GM18873 (cell line): ENCODE data around the gene ECHDC3.
"Not testable (repeated sequence)": the region's sequence is repeated elsewhere in the genome, so short reads cannot be mapped to it uniquely, and the experiment has no call there.

Experiments
- ATAC-seq: cut with Tn5 transposase; IDR thresholded peaks from one replicate; pipeline ENCODE4 v1.9.1; 2021; ENCODE audit warnings: mild to moderate bottlenecking, moderate library complexity, moderate number of reproducible peaks; ENCODE audit not compliant: unreplicated experiment, low FRiP score

Gene ECHDC3, protein sequence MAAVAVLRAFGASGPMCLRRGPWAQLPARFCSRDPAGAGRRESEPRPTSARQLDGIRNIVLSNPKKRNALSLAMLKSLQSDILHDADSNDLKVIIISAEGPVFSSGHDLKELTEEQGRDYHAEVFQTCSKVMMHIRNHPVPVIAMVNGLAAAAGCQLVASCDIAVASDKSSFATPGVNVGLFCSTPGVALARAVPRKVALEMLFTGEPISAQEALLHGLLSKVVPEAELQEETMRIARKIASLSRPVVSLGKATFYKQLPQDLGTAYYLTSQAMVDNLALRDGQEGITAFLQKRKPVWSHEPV

DNA sequence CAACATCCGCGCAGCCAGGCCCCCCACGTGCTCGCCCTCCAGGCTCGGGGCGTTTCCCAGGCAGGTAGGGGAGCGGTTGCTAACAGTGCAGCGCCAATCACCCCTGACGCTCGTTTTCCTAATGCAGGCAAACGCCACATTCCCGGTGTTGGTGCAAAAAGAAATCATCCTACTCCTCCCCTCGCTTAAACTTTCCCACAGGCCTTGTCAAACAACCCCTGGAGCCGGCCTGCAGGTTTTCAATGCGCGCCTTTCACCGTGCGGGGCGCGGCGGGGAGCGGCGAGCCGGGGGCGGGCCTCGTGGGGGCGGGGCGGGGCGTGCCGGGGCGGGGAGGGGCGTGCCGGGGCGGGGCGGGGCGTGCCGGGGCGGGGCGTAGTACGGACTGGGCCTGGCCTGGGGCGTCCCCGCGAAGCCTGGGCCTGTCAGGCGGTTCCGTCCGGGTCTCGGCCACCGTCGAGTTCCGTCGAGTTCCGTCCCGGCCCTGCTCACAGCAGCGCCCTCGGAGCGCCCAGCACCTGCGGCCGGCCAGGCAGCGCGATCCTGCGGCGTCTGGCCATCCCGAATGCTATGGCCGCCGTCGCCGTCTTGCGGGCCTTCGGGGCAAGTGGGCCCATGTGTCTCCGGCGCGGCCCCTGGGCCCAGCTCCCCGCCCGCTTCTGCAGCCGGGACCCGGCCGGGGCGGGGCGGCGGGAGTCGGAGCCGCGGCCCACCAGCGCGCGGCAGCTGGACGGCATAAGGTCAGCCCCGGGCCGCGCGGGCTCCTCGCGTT, at the start of gene ECHDC3:
Gene ECHDC3, plus strand, starts transcription at position 374 of the 770 bp plus-strand sequence. Its CDS starts 195 bp downstream, at position 569.
- no peak for ATAC-seq

- ATAC-seq = no peak
Measured at GRCh38 chr10:11693376-11693775, 48.8 kb upstream of the ECHDC3 start.

DNA sequence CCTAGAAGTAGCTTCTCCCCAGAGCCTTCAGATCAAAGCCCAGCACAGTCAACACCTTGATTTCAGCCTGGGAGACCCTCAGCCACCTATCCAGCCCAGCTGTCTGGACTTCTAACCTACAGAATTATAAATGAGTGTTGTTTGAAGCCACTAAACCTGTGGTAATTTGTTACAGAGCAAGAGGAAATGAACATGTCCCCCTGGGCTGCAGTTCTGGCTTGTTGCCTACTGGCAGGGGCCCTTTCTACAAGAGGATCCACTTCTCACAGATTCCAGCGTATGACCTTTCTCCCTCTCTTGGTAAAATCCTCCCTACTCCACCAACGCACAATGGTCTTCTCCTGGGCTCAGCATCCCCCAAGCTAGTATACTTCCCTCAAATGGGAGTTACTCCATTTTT, 46.4 kb upstream of the ECHDC3 start:
- no peak for ATAC-seq

- ATAC-seq = peak; percentile 47
Measured at GRCh38 chr10:11697718-11698527, 44.3 kb upstream of the ECHDC3 start.

GRCh38 chr10:11698691-11699549, 43.3 kb upstream of the ECHDC3 start:
- ATAC-seq = peak; percentile 76

- ATAC-seq = peak; percentile 6
Measured at GRCh38 chr10:11699550-11700097, 42.6 kb upstream of the ECHDC3 start.

DNA sequence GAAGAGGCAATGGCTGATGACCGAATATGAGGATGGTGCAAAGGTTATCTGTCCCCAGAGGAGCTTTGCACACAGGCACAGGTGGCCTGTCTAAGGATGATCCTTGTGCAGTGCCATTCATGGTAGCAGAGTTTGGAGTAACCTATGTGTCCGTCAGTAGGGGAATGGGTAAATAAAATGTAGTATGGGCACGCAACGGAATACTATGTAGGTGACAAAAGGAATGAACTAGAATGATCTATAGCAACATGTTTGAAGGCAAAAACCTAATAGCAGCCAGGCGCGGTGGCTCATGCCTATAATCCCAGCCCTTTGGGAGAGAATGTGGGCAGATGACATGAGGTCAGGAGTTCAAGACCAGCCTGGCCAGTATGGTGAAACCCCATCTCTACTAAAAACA, 41.6 kb upstream of the ECHDC3 start:
- no peak for ATAC-seq

- ATAC-seq = no peak
Measured at GRCh38 chr10:11701451-11702095, 40.6 kb upstream of the ECHDC3 start.

GRCh38 chr10:11702264-11702663, 39.9 kb upstream of the ECHDC3 start:
- ATAC-seq = no peak

DNA sequence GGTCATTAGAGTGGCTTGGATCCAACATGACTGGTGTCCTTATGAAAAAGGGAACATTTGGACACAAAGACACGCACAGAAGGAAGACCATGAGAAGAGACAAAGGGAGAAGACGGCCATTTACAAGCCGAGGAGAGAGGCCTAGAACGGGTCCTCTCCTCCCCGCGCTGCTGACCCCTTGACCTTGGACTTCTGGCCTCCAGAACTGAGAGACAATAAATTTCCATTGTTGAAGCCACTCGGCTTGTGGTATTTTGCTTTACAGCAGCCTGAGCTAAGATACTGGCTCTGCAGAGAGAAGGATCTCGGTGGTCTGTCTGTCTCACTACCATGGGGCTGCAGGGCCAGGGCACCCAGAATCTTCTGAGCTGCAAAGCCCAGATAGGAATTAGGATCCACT, 38.1 kb upstream of the ECHDC3 start:
- no peak for ATAC-seq

GRCh38 chr10:11705722-11706121, 36.5 kb upstream of the ECHDC3 start:
- no peak for ATAC-seq

- ATAC-seq = no peak
Measured at GRCh38 chr10:11706895-11707567, 35.2 kb upstream of the ECHDC3 start.

- no peak for ATAC-seq
Measured at GRCh38 chr10:11707624-11708350, 34.4 kb upstream of the ECHDC3 start.

DNA sequence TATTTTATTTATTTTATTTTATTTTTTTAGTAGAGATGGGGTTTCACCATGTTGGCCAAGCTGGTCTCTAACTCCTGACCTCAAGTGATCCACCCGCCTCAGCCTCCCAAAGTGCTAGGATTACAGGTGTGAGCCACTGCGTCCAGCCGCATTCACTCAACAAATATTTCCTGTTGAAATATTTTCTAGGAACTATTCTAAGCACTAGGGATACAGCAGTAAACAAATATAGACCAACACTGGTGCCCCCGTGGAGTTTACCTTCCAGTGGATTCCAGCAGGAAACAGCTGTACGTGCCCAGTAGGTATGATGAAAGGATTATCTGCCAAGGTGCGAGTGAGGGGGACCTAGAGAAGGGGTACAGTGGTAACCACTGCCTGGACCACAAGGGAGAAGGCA, 33.4 kb upstream of the ECHDC3 start:
- not testable (repeated sequence) for ATAC-seq

- ATAC-seq = no peak
Measured at GRCh38 chr10:11712744-11713143, 29.4 kb upstream of the ECHDC3 start.

- no peak for ATAC-seq
Measured at GRCh38 chr10:11713186-11713743, 28.9 kb upstream of the ECHDC3 start.

DNA sequence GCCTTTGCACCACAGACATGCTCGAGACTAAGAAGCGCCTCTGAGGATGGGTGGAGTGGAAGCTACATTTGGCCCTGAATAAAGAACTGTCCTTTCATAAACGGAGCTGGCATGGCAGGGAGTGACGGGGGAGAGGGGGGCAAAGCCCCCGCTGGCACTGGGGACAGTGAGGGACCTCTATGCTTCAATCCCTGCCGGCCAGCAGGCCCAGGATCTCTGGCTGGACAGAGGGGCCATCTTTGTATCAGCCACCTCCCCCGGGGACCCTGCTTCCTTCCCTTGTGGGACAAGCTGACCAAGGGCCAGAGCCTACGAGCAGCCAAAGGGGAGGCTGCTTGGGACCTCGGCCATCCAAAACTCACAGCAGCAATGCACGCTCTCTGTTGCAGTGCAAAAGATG, 28.2 kb upstream of the ECHDC3 start:
- ATAC-seq = no peak
